ENCODE results near the gene DOCK2. TPM values are rescaled to one million over a fixed set of nuclear protein-coding genes. Genes with fewer than 3 reads are reported as not detected.

Gene DOCK2
- total RNA-seq, 4 donors from 2014 or later: 2.0 to 17.4 (median 7.5) TPM

- DNase-seq: no peak
- no peaks in the 10 kb centered on the region for H3K9me3 ChIP-seq
- H3K27ac ChIP-seq: no peak overlapping the region
- no peaks in the 10 kb centered on the region for H3K4me1 ChIP-seq
- TF ChIP-seq POLR2A (IDR thresholded peaks at IDR 0.05): no peak
- no peak for TF ChIP-seq CTCF (IDR thresholded peaks at IDR 0.05)
- no peaks in the 10 kb centered on the region for H3K36me3 ChIP-seq
- intact Hi-C loops (cut with DNase I; ENCODE audit: low total_unique reads): no loop called here
- H3K27me3 ChIP-seq: no peaks in the 10 kb centered on the region
- no peak overlapping the region for H3K4me3 ChIP-seq
Measured at GRCh38 chr5:169666365-169666764, 29.3 kb downstream of the DOCK2 start.

- no peak overlapping the region for H3K27ac ChIP-seq
- no peaks in the 10 kb centered on the region for H3K27me3 ChIP-seq
- no peak for DNase-seq
- no peaks in the 10 kb centered on the region for H3K36me3 ChIP-seq
- TF ChIP-seq CTCF (IDR thresholded peaks at IDR 0.05): no peak
- no peak for TF ChIP-seq POLR2A (IDR thresholded peaks at IDR 0.05)
- intact Hi-C loops (cut with DNase I; ENCODE audit: low total_unique reads): no loop called here
- H3K9me3 ChIP-seq: no peaks in the 10 kb centered on the region
- H3K4me1 ChIP-seq: no peaks in the 10 kb centered on the region
- H3K4me3 ChIP-seq: no peak overlapping the region
Measured at GRCh38 chr5:169667896-169668674, 31.0 kb downstream of the DOCK2 start.

GRCh38 chr5:169668732-169669131 lies 31.7 kb downstream of the DOCK2 start:
- no peak for TF ChIP-seq CTCF (IDR thresholded peaks at IDR 0.05)
- no peak for TF ChIP-seq POLR2A (IDR thresholded peaks at IDR 0.05)
- Histone ChIP-seq H3K4me3 (no peak overlapping the region), H3K27me3 (no peaks in the 10 kb centered on the region), H3K36me3 (no peaks in the 10 kb centered on the region), H3K27ac (no peak overlapping the region), H3K9me3 (no peaks in the 10 kb centered on the region), H3K4me1 (no peaks in the 10 kb centered on the region)
- no peak for DNase-seq
- intact Hi-C loops (cut with DNase I; ENCODE audit: low total_unique reads): no loop called here

- DNase-seq: no peak
- no peak for TF ChIP-seq CTCF (IDR thresholded peaks at IDR 0.05)
- no peak for TF ChIP-seq POLR2A (IDR thresholded peaks at IDR 0.05)
- no peaks in the 10 kb centered on the region for H3K4me1 ChIP-seq
- H3K4me3 ChIP-seq: no peak overlapping the region
- no peaks in the 10 kb centered on the region for H3K27me3 ChIP-seq
- intact Hi-C loops (cut with DNase I; ENCODE audit: low total_unique reads): no loop called here
- H3K9me3 ChIP-seq: no peaks in the 10 kb centered on the region
- H3K27ac ChIP-seq: no peak overlapping the region
- H3K36me3 ChIP-seq: no peaks in the 10 kb centered on the region
Measured at GRCh38 chr5:169670769-169671525, 33.9 kb downstream of the DOCK2 start.

- TF ChIP-seq CTCF (IDR thresholded peaks at IDR 0.05): no peak
- TF ChIP-seq POLR2A (IDR thresholded peaks at IDR 0.05): no peak
Measured at GRCh38 chr5:169682026-169682425, 45.0 kb downstream of the DOCK2 start.

More at GRCh38 chr5:169682026-169682425, 45.0 kb downstream of the DOCK2 start:
- Histone ChIP-seq H3K36me3 (no peaks in the 10 kb centered on the region), H3K9me3 (no peaks in the 10 kb centered on the region), H3K4me3 (no peak overlapping the region), H3K4me1 (no peaks in the 10 kb centered on the region), H3K27me3 (no peaks in the 10 kb centered on the region), H3K27ac (no peak overlapping the region)
- intact Hi-C loops (cut with DNase I; ENCODE audit: low total_unique reads): no loop called here
- no peak for DNase-seq

Data from uterus (tissue), 4 donors.